ENCODE measurements around the gene CCDC57.
"Not testable (repeated sequence)": the region's sequence is repeated elsewhere in the genome, so short reads cannot be mapped to it uniquely, and the experiment has no call there.

CCDC57 gene

DNA sequence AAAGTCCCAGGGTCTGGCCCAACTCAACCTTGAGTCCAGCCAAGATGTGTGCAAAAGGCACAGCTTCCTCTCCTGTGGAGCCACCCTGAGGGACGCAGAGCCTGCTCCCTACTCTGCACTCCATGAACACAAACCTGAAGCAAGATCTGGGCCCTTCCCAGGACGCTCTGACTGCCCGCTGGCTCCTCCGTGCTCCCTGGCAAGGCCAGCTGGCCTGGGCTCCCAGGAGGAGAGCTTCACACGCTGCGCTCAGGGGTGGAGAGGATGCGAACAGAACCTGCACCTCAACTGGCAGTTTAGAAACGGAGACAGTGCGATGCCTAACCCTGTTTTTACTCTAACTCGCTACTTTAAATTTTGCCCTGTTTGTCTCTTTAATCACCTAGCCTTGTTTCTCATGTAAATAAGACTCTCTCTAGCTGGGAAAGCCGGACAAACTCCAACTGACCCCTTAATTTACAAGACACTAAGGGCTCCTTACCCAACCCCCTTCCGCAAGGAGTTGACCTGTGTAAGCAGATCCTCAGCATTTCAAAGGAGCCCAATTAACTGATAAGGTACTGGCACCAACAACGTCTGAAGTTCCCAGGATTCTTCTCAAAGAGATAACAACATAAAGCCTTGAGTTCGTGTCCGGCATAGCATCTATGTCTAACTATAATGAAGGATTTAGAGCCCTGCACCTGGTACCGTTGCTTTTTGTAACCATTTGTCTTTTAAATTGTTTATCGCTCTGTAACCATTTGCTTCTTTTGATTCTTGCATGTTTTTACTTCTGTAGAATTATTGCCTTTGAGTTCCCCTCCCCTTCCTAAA is 38.4 kb downstream of the CCDC57 start:
- DNase-seq, result not testable (repeated sequence)

DNA sequence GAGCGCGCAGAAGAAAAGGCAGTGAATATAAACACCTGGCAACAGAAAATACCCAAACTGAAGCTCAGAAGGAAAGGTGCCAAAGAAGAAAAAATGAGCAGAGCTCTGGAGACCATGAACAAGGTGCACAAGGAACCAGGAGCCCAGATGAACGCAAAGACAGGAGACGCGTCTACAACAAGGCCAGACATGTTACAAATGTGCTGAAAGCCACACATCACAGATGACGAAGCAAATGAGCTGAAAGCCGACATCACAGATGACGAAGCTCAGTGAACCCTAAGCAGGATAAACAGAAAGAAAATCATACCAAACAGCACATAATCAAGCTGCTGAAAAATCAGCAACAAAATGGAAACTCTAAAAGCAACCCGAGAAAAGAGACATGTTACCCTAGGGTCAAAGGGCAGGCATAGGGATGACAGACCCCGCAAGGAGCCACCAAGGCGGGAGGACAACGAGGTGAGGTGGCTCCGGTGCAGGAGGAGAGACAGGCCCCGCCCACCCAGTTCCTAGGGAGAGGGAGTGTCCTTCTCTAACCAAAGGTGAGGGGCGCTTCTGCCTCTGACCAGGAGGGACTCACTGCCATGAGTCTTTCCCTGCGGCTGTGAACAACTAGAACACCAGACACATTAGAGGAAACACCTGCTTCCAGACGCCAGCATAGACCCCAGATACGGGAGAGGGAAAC is 39.1 kb downstream of the CCDC57 start:
- no peak for DNase-seq

DNA sequence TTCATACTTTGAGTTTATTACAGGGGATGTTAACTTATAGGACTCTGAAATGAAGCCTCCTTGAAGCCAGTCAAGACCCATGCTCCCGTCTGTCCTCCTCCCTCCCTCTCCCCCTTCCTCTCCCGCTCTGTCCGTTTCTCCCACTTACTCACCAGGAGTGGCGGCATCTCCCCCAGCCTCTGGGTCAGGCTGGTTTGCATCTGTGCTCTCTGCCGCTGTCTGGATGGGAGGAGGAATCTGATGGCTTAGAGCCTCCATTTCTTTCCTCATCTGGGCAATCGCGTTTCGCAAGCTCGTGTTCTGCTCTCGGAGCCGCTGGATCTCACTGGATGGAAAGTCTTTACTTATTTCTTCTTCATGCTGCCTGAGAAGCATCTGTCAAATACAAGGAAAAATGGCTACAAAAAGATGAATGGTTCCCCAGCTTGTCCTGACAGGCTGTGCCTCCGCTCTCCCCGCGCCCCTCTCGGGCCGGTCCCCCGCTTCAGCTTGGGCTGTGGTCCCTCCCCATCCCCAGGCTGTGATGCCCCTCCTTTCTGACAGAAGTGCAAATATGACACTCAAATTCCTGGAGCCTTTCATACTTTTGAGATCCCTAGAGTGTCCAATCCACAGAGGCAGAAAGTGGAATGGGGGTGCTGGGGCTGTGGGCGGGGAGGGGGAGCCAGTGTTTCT is 40.0 kb downstream of the CCDC57 start:
- no peak for DNase-seq

DNA sequence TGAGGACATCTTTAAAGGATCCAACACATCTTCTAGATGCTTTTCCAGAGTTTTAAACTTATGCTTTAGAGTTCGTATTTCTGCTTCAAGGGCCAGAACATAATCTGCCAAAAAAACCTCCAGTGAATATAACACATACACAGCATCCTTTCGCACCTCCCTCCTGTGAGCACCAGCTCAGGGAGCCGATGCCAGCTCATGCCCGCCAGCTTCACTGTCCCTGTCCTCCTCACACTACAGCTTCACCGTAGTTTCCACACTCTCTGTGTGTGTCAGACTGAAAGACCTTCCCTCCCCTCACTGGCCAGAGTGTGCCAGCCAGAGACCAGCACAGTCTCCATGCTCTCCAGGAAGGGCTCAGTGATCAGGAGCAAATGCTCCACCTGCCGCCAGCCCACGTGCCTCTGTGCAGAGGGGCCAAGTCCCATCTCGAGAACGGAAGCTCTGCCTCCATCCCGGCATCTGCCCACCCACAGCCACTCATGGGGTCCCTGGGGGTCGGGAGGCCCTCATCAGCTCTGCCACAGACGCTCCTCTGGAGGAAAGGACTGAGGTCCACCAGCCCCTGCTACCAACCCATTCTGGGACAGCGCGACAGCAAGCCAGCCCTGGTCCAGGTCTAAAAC is 40.8 kb downstream of the CCDC57 start:
- no peak for DNase-seq

DNA sequence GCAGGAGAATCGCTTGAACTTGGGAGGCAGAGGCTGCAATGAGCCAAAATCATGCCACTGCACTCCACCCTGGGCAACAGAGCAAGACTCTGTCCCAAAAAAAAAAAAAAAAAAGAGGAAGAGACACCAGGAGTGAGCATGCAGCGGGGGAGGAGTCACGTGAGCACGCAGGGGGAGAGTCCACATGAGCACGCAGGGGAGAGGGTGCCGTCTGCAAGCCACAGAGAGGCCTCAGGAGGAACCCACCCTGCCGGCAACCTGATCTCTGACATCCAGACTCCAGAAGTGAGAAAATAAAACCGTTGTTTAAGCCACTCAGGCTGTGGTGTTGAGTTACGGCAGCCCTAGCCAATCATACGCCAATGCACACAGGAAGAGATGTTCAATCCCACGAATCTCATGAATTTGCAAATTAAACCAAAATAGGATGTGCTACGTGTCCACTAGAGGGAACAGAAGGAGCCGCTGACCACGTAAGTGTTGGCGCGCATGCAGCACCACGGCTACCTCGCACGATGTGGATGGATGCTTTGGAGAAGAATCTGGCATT is 42.2 kb downstream of the CCDC57 start:
- DNase-seq, result no peak

DNA sequence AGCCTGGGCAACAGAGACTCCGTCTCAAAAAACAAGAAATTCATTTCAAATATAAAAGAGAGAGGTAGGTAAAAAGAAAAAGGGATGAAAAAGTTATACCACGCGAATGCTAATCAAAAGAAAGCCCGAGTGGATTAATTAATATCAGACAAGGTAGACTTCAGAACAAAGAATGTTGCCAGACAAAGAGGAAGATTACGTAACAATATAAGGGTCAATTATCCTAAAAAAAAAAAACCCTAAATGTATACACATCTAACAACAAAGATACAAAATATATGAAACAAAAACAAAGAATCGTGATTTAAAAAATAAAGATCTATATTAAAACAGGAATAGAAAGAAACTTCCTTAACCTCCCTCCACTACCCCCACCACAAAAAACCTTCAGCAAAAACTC is 44.1 kb downstream of the CCDC57 start:
- DNase-seq, result no peak

DNA sequence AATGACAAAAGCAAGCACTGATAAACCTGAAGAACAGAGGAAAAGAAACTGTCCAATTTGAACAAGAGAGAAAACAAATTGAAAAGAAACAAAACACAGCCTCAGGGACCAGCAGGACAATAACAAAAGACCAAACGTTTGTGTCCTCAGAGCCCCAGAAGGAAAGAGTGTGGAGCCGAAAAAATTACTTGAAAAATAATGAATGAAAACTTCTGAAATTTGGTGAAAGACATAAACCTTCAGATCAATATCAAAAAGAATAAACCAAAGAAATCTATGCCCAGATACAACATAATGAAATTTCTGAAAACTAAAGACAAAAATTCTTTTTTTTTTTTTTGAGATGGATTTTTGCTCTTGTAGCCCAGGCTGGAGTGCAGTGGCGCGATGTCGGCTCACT is 45.6 kb downstream of the CCDC57 start:
- no peak for DNase-seq

DNA sequence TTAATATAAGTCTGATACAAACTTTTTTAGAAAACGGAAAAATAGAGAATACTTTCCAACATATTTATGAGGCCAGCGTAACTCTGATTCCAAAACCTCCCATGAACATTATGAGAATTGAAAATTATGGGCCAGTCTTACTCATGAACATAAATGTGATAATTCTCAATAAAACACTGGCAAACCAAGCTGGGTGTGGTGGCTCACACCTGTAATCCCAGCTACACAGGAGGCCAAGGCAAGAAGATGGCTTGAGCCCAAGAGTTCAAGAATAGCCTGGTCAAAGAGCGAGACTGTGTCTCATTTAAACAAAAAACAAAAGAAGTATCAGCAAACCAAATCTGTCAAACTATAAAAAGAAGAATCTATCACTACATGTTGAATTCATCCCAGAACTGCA is 47.8 kb downstream of the CCDC57 start:
- DNase-seq, result no peak

DNA sequence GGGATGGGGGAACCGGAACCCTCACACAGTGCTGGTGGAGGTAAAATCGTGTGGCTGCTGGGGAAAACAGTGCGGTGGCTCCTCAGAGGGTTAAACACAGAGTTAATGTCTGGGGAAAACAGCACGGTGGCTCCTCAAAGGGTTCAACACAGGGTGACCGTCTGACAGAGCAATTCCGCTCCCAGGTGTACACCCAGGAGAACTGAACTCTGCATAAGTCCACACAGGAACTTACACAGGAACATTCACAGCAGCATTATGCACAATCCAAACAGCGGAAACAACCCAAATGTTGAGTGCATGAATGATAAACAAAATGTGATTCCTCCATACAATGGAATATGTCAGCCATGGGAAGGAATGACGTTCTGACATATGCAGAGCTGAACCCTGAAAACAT is 51.4 kb downstream of the CCDC57 start:
- DNase-seq, result no peak

DNA sequence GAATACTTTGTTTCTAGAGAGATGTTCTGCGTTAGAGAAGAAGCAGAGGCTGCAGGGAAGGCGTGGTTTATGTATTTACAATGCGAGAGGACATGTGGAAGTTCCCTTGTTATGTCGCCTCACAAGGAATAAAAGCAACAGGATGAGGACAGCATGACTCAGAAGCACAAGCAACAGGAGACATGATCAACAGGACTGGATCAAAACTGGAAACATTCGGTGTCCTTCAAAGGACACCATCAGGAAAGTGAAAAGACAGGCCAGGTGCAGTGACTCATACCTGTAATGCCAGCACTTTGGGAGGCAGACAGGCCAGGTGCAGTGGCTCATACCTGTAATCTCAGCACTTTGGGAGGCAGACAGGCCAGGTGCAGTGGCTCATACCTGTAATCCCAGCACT is 52.6 kb downstream of the CCDC57 start:
- no peak for DNase-seq

DNA sequence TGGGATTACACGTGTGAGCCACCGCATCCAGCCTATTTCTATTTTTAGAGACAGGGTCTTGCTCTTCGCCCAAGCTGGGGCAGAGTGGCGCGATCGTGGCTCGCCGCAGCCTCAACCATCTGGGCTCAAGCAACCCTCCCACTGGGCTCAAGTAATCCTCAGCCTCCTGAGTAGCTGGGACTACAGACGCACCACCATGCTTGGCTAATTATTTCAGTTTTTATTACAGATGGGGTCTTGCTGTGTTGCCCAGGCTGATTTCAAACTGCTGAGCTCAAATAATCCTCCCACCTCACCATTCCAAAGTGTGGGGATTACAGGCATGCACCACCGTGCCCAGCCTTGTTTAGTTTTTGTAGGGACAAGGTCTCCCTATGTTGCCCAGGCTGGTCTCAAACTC is 53.8 kb downstream of the CCDC57 start:
- DNase-seq, result no peak

DNA sequence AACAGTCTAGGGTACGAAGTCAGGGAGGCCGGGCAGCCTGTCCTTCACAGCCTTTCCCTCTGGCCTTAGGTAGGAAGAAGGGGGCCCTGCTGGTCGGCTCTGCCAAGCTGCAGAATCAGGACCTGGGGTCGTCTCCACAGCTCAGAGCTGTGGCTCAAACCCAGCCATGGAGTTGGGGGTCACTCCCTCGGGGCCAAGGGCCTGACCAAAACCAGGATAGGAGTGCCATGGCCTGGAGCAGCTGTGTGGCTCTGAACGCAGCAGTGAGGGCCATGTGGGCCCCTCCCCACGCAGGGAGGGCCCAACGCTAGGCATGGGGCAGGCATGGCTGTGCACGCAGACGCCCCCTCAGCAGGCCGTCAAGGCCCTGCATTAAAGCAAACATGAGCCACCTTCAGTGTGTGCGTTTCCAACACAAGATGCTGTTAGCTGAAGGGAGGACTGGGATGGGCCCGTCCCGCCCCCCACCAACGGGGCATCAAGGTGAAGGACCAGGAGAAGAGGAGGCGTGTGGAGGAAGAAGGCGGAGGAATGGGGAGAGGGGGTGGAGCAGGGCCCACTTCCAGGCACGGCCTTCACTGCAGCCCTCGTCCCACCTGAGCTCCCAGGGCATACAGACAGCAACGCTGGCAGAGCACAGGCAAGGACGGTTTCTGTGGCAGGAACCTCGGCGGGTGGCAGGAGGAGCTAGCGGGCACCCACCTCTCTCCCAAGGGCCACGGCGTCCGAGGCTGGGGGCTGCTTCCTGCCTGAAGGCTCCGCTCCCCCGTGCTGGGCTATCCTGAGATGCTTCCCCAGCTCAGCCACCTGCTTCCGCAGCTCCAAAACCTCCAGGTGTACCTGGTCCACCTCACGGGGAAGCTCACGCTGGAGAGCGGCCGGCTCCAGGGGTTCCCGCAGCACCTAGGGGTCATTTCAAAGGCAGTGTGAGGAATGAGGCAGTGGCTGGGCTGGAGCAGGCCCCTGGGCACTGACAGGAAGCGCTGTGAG is 55.3 kb downstream of the CCDC57 start:
- no peak for DNase-seq

DNA sequence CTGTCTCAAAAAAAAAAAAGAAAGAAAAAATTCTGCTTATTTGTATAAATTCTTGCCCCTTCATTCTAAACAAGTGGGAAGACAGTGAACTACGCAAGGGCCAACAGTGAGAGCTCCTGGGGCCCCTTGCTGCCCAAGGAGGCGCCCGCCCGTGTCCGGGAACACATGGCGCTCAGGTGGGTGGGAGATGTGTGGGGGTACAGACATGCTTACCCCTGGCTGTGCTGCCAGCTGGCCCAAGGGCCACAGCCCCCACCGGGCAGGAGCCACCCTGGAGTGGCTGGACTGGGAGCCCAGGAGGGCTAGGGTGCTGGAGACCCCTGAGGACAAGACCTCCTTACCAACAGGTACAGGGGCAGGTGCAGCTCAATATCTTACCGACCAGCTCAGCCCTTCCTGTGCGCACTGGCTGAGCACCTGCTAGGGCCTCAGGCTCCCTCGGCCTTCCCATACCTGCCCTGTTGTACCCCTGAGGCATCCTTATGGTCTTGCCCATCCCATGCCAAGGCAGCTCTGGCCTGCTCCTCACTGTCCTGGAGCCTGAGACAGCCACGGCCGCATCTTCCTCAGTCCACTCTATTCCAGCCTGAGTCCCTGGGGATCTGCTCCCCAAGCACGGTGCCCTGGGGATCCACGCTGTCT is 56.2 kb downstream of the CCDC57 start:
- no peak for DNase-seq

DNA sequence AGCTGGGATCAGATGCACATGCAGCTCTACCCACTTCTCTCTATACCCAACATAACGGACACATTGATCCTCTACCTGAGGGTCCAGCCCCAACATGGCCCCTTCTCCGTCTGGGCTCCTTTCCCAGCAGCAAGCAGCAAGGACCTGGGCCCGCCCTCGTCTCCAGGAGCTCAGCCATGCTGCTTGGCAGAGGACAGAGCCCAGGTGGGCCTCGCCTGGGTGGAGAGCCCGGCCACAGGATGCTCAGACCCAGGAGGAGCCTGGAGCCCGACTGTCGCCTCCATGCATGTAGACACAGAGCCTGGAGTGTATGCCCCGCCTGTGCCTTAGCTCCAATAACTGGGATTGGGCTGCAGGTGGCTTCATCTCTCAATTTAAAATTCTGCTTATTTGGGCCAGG is 57.0 kb downstream of the CCDC57 start:
- no peak for DNase-seq

DNA sequence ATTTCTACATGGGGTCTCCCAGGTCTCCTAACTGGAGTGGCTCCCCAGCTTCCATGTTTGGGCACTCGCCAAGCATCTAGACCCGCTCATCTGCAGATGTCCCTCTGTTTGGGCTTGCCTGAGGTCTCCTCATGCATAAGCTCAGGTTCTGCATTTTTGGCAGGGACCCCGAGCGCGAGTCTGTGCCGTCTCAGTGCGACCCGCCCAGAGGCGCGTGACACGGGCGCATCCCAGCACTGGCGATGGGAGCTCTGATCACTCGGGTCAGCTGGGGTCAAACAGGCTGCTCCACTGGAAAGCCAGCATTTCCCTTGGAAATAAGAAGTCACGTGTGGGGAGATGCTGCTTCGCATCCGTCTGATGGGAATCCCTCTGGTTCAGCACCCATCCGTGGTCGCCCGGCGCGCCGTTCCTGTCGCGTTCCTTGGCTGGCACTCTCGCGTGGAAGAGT is 57.7 kb downstream of the CCDC57 start:
- DNase-seq, result no peak

DNA sequence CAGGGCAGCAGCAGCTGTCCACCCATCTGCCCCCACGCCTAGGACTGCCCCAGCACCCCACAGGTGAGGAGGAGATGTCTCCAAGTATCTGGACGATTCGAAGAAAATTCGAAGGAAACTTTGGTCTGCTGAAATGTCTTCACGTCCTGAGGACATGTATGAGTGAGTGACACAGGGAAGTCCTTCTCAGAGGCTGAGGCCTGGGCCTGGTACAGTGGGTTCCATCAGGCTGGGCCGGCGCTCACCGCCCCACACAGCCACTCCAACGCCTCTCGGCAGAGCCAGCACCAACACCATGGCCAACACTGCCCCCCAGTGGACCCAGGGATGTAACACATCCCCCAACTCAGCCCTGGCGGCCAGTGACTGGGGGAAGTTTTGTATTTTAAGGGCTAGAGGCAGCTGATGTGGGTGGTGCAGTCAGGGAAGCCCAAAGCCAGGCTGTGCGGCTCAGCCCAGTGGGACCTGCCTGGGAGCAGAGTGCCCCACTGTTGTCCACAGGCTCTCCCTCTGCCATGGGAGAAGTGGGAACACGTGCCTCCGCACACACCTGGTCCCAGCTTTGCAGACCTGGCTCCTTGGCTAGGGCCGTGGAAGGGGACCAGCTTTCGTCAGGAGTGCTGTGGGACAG is 58.8 kb downstream of the CCDC57 start:
- DNase-seq, result peak; percentile 89

DNA sequence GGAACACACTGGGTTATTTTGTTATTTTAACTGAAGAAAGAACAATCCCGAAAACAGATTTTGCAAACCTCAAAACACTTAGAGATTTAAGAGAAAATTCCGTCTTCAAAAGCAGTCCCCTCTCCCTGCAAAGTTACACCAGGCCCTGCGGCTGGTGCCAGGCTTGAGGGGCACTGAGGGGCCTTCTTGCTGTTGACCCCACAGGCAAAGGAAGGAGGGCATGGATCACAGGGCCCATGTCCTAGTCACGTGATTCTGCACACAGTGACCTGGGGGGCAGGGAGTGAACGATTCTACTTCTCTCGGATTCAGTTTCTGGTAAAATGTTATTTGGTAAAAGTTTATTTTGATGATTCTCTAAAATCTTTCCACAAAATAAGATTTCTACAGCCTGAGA is 59.3 kb downstream of the CCDC57 start:
- no peak for DNase-seq

DNA sequence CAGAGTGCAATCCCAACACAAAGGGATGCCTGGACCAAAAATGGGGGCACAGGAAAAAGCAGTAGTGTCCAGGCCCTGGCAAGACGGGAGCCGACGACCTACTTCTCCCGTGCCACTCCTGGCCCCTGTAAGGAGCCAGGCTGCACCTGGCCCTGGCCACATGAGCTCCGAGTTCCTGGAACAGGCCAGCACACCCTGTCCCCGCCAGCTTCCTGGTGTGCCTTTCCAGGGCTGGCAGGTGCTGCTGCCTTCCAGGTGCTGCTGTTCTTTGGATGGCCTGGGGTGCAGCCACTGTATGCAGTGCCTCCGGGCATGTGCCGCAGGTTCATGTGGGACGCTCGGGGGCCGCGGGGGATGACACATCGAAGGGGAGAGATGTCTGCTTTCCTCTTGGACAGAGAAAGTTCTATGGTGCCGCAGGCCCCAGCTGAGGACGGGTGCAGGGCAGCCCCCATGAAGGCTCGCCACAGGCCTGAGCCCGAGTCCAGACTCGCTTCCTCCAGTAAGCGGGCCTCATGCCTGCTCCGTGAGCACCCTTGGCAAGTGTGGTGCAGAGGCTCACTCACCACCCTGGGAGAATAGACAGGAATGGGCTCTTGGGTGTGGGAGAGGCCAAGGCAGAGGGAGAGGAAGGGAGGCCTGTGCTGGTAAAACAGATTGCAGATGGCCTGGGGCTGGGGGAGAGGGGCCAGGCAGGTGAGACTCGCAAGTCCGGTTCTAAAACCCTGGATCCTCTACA is 59.9 kb downstream of the CCDC57 start:
- DNase-seq, result no peak

DNA sequence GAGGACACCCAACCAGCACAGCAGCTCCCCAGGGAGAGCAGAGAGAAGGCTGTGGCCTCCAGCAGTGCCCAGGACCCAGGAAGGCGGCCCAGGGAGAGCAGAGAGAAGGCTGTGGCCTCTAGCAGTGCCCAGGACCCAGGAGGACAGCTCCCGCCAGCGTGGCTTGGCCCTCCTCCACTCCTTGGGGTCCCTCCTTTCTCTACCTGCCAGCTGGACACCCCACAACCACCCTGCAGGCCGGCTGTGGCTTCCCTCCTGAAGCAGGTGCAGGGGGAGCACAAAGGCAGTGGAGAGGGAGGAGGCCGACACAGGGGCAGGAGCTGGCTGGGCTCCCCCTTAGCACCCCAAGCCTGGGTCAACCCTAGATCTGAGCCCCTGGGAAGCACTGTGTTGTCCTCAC is 60.5 kb downstream of the CCDC57 start:
- DNase-seq, result no peak
